GM18909 (cell line): Measurements from ENCODE around the gene MADCAM1.
"Not testable (repeated sequence)": the region's sequence is repeated elsewhere in the genome, so short reads cannot be mapped to it uniquely, and the experiment has no call there.

ENCODE experiments used
- ATAC-seq: cut with Tn5 transposase; IDR thresholded peaks from one replicate; pipeline ENCODE4 v1.9.1; 2021; ENCODE audit warnings: mild to moderate bottlenecking; ENCODE audit not compliant: unreplicated experiment, poor library complexity

MADCAM1 gene

DNA sequence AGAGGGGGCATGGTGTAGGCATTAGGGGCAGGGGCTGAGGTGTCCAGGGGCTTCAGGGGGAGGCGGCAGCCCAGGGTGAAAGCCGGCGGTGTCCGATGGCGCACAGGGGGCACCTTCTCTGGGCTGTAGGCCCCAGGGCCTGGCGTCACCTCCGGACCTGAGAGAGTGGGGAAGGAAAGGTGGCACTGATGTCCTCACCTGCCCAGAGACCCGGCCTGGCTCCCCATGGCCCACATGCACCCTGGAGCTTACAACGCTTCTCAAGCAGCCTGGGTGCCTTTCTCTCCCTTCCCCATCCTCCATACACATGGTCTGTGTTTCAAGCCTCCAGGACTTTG, 32.1 kb upstream of the MADCAM1 start:
- ATAC-seq = no peak

DNA sequence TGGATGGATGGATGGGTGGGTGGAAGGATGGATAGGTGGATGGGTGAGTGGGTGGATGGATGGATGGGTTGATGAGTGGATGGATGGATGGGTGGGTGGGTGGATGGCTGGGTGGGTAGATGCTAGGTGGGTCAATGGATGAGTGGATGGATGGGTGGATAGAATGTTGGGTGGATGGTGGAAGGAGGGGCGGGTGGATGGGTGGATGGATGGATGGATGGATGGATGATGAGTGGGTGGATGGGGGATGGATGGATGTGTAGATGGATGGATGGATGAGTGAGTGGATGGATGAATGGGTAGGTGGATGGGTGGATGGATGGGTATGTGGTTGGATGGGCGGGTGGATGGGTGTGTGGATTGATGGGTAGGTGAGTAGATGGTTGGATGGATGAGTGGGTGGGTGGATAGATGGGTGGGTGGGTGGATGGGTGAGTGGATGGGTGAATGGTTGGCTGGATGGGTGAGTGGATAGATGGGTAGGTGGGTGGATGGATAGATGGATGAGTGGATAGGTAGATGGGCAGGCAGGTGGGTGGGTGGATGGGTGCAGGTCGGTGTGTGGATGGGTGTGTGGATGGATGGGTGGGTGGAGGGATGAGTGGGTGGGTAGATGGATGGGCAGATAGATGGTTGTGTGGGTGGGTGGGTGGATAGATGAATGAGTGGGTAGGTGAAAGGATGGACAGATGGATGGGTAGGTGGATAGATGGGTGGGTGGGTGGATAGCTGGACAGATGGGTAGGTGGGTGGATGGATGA, 31.1 kb upstream of the MADCAM1 start:
- ATAC-seq = no peak

DNA sequence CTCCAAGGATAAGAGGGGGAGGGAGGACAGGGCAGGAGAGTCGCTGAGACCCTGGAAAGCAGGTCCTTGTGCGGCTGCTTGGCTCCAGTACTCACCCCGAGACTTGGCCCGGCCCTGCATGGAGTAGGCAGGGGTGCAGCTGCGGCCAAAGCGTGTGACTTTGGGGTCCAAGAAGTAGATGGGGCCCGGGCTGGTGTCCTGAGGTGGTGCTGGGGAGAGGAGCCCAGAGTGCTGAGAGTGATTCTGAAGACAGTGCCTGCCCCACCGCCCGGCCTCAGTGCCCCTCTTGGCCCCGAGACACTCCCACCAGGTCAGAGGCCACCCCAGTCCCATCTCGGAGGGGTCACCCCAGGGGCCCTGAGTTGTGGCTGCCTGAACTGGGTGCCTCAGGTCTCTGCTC, 28.7 kb upstream of the MADCAM1 start:
- no peak for ATAC-seq

DNA sequence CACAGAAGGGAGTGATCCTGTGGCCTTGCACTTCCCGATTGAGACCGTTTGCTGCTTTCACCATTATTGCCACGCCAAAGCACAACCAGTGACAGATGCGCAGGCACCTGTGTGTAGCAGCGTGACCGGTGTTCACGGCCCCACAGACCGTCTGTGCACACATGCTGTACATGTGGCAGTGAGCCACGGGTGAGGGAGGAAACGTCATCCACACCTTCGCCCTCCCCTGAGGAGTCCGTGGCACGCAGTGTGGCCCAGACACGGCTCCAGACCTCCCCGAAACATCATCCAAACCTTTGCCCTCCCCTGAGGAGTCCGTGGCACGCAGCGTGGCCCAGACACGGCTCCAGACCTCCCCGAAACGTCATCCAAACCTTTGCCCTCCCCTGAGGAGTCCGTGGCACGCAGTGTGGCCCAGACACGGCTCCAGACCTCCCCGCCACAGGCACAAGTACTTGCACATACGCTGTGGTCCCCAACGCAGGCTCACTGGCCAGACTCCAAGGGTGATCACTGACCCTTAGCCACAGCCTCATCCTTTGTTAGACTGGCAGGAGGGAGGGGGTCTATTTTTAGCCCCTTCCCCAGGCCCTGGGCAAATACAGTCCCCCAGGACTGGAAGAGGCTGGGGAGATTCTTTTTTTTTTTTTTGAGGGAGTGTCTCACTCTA, 27.6 kb upstream of the MADCAM1 start:
- no peak for ATAC-seq

DNA sequence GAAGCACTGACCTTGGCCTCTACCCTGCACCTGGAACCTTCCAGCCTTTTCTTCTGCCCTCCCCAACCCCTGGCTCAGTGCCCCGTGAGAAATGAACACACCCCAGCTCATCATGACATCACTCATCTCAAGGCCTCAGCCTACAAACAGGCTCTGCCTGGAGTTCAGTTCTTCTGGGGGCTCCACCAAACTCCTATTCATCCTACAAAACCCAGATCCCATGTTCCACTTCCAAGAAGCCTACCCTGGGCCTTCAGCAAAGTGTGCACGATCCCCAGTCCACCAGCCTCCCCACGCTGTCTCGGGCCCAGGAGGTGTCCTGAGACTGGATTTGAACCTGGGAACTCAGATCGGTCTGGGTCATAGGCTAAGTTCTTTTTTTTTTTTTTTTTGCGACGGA, 26.5 kb upstream of the MADCAM1 start:
- ATAC-seq = no peak

DNA sequence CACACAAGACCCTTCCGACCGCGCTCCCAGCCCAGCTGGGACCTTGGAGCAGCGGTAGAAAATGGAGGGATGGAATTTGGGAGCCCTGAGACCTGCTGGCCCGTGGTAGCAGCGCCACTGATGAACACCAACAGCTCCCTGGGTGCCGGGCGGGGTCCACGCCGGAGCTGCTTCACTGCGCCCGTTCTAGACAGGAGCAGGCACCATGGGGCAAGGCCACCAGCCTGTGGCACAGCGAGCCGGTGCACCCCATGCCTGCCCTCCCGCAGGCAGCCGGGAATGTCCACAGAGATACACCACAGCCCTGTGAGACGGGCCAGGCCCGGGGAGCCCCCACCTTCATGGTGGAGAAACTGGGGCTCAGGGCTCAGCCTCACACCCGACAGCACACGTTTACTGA, 25.6 kb upstream of the MADCAM1 start:
- ATAC-seq = no peak

DNA sequence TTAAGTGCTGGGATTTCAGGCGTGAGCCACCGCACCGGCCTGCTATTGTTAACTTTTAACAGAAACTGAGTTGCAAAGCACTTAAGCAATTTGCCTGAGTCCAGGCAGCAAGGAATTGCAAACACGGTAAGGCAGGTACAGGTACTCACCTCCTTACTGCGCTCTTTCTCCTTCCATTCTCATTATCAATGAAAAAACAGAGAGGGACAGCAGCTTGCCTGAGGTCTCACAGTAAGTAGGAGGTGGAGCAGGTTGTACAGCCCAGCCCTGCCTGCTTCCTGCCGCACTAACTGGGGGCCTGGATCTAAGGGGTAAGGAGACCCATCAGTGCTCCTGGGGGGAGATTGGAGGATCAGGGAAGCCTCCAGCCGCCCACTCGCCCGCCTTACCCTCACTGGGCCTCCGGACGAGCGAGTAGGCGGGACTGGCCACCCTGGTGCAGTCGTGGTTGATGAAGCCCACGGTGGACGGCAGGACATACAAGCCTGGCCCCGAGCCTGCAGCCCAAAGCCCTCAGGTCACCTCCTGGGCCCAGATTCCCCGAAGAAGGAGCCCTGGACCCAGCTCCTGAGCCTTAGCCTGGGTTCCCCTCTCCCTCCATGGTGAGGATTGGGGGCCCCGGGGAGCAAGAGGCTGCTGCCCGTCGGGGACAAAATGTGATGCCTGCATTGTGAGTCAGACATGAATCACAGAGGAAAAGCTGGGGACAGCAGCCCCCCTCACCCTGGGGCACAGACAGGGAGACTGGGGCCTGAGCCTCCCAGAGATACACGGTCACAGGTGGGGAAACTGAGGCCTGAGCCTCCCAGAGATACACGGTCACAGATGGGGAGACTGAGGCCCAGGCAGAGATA, 24.1 kb upstream of the MADCAM1 start:
- ATAC-seq = no peak

DNA sequence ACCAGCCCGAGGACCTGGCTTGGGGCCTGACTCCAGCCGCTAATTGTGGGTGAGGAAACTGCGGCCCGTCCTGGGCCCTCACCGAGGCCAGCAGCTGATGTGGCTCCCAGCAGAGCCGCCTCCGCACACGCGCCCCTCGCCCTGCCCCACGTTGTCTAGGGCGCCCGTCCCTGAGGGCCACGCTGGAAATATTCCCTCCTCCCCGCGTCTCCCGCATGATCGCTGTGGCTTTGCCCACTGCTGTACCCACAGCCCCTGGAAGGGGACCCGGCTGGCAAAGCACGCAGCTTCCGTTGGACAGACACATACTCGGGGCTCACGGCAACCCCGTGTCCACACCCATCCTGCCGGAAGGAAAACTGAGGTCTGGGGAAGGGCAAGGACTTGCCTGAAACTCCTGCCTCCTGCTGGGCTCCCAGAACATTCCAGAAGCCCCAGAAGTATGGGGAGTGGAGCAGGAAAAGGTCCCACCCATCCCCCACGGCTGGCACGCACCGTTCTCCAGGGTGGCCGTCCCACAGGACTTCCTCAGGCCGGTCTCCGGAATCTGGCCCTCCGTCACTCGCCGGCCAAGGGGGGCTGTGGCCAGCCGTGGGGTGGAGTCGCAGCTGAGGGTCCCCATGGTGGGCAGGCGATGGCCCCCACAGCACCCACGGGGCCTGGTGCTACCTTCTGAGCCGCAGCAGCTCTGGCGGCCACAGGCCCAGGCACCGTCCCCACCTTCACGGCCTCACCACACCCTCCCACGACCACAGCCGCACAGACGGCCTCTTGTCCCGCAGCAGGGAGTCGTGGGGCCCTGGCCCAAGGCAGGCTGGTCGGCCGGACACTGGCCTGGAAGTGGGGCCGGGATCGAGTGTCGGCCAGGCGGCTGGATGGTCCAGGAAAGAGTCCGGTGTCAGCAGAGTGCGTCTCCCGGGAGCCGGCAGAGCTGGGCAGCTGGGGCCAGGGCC, 21.9 kb upstream of the MADCAM1 start:
- no peak for ATAC-seq

DNA sequence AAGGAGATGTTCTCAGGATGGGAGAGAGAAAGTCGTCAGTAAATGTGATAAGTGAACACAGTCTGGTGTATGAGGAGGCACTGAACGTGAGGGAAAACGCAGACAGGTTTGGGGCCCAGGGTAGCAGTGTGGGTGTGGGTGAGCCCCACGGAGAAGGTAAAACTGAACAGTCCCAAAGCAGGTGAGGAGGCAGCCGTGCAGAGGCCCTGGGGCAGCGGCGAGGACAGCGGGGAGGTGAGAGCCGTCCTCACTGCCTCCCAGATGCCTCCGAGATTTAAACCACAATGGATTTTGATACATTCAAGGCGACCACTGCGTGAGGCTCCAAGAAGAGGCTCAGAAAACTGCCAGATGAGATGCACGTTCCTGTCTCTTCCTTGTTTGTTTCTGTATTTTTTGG, 20.9 kb upstream of the MADCAM1 start:
- ATAC-seq = no peak

DNA sequence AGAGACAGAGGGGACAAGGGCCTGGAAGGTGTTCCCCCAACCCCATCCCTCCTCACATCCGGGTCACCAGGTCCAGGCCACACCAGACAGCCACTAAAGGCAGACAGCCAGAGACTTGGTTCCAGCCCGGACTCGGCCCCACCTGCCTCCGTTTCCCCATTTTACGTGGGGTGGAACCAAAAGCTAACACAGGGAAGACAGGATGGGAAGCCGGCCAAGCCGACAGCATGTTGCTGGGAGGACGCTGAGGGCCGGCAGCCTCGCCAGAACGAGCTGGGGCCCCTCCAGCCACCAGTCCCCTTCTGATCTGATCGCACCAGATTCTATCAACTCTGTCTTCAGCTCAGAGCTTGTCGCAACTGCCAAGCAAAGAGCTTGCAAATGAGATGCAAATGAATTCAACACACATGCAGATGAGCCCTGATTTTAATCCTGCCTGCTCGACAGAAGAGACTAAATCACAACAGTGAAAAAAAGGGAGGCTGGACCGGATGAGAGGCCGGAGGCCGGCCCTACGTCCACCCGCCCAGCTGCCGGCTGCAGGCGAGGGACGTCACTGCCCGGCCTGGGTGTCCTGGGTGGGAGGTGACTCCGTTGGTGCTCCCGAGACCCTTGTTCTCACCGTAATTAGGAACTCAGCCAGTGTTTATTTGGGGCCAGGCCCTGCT, 17.9 kb upstream of the MADCAM1 start:
- ATAC-seq = no peak

DNA sequence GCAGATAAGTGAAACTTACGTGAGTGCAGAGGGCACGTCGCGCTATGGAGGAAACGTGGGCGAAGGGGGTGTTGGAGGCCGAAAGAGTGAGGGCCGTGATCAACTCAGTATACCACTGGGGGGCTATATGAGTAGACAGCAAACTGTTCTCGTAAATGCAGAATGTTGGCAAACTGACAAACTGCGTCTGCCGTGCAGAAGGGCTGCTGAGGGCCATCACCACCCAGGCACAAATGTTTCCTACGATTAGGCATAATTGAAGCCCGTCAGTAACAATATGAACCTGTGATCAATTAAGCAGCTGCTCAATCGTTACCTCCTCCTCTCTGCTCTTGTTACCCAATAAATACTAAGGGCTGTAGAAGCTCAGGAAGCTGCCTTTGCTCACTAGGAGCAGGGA, 17.3 kb upstream of the MADCAM1 start:
- ATAC-seq = no peak

DNA sequence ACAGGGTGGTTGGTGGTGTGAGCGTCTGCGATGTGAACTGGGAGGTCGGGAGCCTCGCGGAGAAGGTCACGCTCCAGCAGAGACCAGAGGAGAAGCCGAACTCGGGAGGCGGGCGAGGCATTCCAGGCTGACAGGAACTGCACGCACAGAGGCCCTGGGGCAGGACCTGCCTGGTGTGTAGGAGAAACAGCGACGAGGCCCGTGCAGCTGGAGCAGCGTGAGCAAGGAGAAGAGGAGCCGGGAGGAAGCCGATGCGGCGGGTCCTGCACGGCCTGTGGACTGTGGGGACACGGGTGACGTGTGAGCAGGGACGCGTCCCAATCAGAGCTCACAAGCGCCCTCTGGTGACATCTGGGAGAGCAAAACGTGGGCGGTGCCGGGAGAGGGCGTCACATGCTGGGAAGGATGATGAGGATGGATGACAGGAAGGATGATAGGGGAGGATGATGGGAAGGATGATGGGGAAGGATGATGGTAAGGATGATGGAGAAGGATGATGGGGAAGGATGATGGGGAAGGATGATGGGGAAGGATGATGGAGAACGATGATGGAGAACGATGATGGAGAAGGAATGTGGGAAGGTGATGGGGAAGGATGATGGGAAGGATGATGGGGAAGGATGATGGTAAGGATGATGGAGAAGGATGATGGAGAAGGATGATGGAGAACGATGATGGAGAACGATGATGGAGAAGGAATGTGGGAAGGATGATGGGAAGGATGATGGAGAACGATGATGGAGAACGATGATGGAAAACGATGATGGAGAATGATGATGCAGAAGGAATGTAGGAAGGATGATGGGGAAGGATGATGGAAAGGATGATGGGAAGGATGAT, 16.1 kb upstream of the MADCAM1 start:
- no peak for ATAC-seq

DNA sequence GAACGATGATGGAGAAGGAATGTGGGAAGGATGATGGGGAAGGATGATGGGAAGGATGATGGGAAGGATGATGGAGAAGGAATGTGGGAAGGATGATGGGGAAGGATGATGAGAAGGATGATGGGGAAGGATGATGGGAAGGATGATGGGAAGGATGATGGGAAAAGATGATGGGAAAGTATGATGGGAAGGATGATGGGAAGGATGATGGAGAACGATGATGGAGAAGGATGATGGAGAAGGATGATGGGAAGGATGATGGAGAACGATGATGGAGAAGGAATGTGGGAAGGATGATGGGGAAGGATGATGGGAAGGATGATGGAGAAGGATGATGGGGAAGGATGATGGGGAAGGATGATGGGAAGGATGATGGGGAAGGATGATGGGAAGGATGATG, 15.2 kb upstream of the MADCAM1 start:
- not testable (repeated sequence) for ATAC-seq

DNA sequence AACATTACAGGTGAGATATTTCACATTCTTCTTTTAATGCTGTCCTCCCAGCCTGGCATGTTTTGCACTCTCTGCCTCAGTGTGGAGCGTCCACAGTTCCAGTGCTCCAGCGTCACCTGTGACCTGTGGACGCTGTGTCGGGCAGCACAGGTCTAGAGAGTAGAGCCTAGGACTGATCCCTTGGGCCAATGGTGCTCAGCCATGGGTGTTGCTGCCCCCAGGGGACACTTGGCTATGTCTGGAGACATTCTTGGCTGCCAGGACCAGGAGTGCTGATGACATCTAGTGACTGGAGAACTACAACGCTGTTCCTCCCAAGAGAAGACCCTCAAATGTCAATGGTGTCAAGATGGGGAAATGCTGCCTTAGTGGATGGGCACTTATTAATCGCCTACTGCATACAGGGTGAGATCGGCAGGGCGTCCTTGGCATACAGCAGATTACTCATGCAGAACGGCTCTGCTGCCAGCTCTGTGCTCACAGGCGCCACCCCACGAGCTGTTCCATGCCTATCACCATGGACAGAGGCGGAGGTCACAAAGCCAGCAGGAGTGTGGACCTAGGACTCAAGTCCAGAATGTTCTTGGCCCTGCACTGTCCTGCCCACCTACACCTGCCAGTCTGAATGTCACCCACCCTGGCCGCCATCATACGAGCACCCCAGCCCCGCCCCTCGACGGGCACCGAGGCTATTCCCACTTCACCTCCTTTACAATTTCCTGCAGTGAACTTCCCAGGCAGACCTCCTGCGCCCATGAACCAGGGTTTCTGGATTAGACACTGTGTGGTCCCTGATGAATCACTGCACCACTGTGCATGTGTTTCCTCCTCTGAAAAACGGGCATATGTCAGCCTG, 13.9 kb upstream of the MADCAM1 start:
- no peak for ATAC-seq

DNA sequence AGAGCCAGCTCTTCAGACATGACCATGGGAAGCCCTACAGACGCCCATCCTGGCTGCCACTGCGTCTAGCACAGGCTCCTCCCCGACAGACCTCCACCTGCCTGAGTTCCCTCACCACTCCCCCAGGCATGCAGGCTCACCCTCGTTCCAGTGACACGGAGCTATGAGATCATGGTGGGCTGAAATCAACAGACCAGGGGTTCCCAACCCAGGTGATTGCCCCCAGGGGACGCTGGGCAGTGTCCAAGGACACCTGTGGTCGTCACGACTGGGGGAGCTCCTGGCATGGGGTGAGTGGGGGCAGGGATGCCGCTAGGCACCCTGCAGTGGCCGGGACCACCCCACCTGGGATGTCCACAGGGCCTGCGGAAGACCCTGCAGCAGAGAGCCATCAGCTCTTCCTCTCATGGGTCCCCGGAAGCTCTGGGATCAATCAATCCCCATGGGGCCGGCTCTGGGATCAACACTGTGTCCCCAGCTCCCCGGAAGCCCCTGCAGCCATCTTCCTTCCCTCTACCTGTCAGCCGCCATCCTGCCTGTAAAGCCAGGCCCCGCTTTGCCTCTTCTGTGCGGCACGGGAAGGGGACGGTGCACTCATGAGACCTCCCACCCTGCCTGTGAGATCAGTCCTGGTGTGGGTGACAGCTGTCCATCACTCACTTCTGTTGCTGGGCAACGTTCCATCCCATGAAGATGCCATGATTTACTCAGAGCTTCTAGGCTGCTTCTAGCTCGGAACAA, 12.8 kb upstream of the MADCAM1 start:
- no peak for ATAC-seq

DNA sequence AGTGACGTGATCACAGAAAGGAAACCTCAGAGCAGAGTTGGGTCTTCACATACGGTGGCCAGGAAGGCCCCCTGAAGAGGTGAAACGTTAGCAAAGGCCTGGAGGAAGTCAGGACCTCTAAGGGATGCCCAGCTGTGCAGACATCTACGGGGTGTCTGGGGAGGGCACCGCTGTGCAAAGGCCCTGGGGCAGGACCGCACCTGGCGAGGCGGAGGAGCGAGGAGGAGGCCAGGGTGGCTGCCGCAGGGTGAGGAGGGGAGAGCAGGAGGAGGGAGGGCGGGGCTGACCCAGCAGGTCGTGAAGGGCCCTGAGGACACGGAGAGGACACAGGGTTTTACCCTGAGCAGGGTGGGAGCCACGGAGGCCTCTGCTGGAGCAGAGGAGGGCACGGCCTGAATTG, 11.8 kb upstream of the MADCAM1 start:
- no peak for ATAC-seq

DNA sequence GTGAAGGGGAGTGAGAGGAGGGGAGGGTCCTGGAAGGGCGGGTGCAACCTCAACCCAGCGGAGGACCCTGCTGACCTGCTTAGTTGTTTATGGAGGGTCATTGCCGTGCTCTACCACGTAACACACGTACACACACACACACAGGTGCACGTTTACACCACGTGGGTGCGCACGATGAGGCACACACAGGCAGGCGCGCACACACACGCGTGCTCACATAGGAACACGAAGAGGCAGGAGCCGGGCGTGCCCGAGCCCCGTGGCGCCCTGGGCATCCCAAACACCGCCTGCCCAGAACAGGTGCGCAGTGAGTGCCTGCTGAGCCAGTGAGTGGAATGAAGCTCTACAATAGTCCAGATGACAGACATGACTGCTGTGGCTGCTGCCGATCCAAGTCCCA, 11.2 kb upstream of the MADCAM1 start:
- ATAC-seq = no peak
